HEK293T (cell line): ENCODE results near the gene CFAP92.

Experiments
- CTCF ChIA-PET: fragments of 350-600 bp; formaldehyde crosslinking; extraction: SDS; loops from one replicate; lab custom pipeline; 2021; ENCODE audit warnings: antibody characterized with exemption, inconsistent platforms; lab: Yijun Ruan, JAX
- POLR2A ChIA-PET: fragments of 350-600 bp; formaldehyde crosslinking; extraction: SDS; loops from one replicate; lab custom pipeline; 2020; ENCODE audit warnings: antibody characterized with exemption, inconsistent platforms; lab: Yijun Ruan, JAX
- DNase-seq: peaks from one replicate; pipeline ENCODE4 v3.0.0; 2012; ENCODE audit warnings: mixed read lengths; ENCODE audit errors: extremely low spot score
- ARNT ChIP-seq: fragments of 450-650 bp; IDR thresholded peaks from 2 replicates; pipeline ENCODE4 v1.6.1; 2017; ENCODE audit warnings: mild to moderate bottlenecking
- BHLHE40 ChIP-seq: fragments of 450-650 bp; IDR thresholded peaks from 2 replicates; pipeline ENCODE4 v1.6.1; 2016; ENCODE audit warnings: mild to moderate bottlenecking, moderate library complexity, borderline replicate concordance
- CTBP1 ChIP-seq: fragments of 450-650 bp; IDR thresholded peaks from 2 replicates; pipeline ENCODE4 v1.6.1; 2016; ENCODE audit warnings: borderline replicate concordance
- ELF4 ChIP-seq: fragments of 450-650 bp; IDR thresholded peaks from 2 replicates; pipeline ENCODE4 v1.6.1; 2017; ENCODE audit warnings: antibody characterized with exemption
- FOXA1 ChIP-seq: fragments of 450-650 bp; IDR thresholded peaks from 2 replicates; pipeline ENCODE4 v1.6.1; 2016; ENCODE audit warnings: mild to moderate bottlenecking
- FOXK2 ChIP-seq: fragments of 450-650 bp; IDR thresholded peaks from 2 replicates; pipeline ENCODE4 v1.6.1; 2016; ENCODE audit warnings: mild to moderate bottlenecking
- FOXM1 ChIP-seq: fragments of 450-650 bp; IDR thresholded peaks from 2 replicates; pipeline ENCODE4 v1.6.1; 2017; ENCODE audit warnings: mild to moderate bottlenecking, borderline replicate concordance
- HDGF ChIP-seq: fragments of 450-650 bp; IDR thresholded peaks from 2 replicates; pipeline ENCODE4 v1.6.1; 2017; ENCODE audit warnings: antibody characterized with exemption, borderline replicate concordance
- L3MBTL2 ChIP-seq: fragments of 450-650 bp; conservative IDR thresholded peaks from 2 replicates; pipeline ENCODE4 v1.6.1; 2016; ENCODE audit warnings: mild to moderate bottlenecking
- LEF1 ChIP-seq: fragments of 450-650 bp; IDR thresholded peaks from 2 replicates; pipeline ENCODE4 v1.6.1; 2017; ENCODE audit warnings: mild to moderate bottlenecking, borderline replicate concordance
- NFRKB ChIP-seq: fragments of 450-650 bp; IDR thresholded peaks from 2 replicates; pipeline ENCODE4 v1.6.1; 2016; ENCODE audit warnings: mild to moderate bottlenecking, moderate library complexity
- SP1 ChIP-seq: fragments of 450-650 bp; IDR thresholded peaks from 2 replicates; pipeline ENCODE4 v1.6.1; 2017
- SUZ12 ChIP-seq: fragments of 450-650 bp; IDR thresholded peaks from 2 replicates; pipeline ENCODE4 v1.6.1; 2016; ENCODE audit warnings: mild to moderate bottlenecking
- TARDBP ChIP-seq: fragments of 450-650 bp; IDR thresholded peaks from 2 replicates; pipeline ENCODE4 v1.6.1; 2016
- ZNF384 ChIP-seq: fragments of 450-650 bp; IDR thresholded peaks from 2 replicates; pipeline ENCODE4 v1.6.1; 2016
- TF ChIP-seq, protein P1 (sequence below): fragments of 450-650 bp; IDR thresholded peaks from 2 replicates; pipeline ENCODE4 v1.6.1; 2016

Gene CFAP92

DNA sequence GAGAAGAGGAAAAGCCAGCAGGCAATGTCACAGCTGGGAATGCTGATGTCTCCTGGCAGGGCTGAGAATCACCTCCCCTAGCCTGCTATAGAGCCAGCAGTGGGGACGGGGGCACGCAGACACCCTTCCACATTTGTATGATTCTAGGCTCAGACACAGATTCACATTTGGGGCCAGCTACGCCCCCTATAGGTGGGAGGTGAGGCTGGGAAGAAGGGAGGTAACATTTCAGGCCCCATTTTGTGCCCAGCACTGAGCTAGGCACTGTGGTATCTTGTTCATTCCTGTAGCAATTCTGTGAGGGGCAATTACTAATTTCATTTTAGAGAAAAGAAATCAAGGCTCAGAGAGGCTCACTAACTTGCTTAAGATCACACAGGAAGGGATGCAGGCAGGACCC is 130.3 kb downstream of the CFAP92 start:
- no peak for DNase-seq
- ChIA-PET POLR2A (interaction anchor here (1.5 kb wide), 1 partner anchor 15 kb away, joined by 7 read pairs; the partner anchor contains the start of gene ACAD9), CTCF (interaction anchor here (0.6 to 1.2 kb wide), 5 partner anchors 12 to 107 kb away, joined by 3 to 5 read pairs (median 4); no protein-coding TSS in a partner anchor)
- TF ChIP-seq TARDBP: no peak
- no peak for TF ChIP-seq FOXM1
- no peak for TF ChIP-seq FOXK2
- no peak for TF ChIP-seq BHLHE40
- no peak for TF ChIP-seq SUZ12
- TF ChIP-seq ZNF384: no peak
- no peak for TF ChIP-seq ELF4
- TF ChIP-seq SP1: no peak
- TF ChIP-seq FOXA1: no peak
- no peak for TF ChIP-seq CTBP1
- no peak for TF ChIP-seq L3MBTL2
- no peak for TF ChIP-seq HDGF
- no peak for TF ChIP-seq ARNT
- no peak for TF ChIP-seq LEF1
- TF ChIP-seq NFRKB: no peak
- TF ChIP-seq, protein P1, sequence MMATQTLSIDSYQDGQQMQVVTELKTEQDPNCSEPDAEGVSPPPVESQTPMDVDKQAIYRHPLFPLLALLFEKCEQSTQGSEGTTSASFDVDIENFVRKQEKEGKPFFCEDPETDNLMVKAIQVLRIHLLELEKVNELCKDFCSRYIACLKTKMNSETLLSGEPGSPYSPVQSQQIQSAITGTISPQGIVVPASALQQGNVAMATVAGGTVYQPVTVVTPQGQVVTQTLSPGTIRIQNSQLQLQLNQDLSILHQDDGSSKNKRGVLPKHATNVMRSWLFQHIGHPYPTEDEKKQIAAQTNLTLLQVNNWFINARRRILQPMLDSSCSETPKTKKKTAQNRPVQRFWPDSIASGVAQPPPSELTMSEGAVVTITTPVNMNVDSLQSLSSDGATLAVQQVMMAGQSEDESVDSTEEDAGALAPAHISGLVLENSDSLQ: no peak

DNA sequence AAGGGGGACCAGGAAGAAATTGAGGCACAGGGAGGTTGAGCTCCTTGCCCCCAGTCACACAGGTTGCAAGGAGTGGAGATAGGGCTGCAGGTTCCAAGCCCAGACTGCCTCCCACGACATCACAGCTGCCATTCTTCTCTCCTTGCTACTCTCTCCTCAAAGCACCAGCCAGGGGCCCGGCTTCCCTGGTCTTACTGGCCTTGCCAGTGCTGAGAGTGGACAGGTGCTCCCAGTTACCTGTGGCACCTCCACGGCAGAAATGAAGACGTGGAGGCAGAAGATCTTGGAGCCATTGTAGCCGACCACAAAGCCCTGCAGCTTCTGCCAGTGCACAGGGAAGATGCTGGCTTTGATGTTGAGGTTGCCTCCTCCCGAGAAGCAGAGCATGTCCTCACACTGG is 132.4 kb downstream of the CFAP92 start:
- TF ChIP-seq LEF1 (no peak), SP1 (no peak), L3MBTL2 (no peak), ARNT (no peak), NFRKB (no peak), FOXK2 (no peak), ELF4 (no peak), HDGF (no peak), SUZ12 (no peak), TARDBP (no peak), CTBP1 (no peak), ZNF384 (no peak), FOXM1 (no peak)
- TF ChIP-seq, protein P1: no peak
- no peak for DNase-seq
- CTCF ChIA-PET: no interaction called here
- POLR2A ChIA-PET: no interaction called here
